GM18868 (cell line): ENCODE measurements around the gene PTPN7.
"Not testable (repeated sequence)": the region's sequence is repeated elsewhere in the genome, so short reads cannot be mapped to it uniquely, and the experiment has no call there.

Source experiments
- ATAC-seq: cut with Tn5 transposase; IDR thresholded peaks from one replicate; pipeline ENCODE4 v1.9.1; 2021; ENCODE audit warnings: mild to moderate bottlenecking, moderate library complexity; ENCODE audit not compliant: unreplicated experiment

The PTPN7 gene

GRCh38 chr1:202133001-202133400 is 27.4 kb downstream of the PTPN7 start:
- no peak for ATAC-seq

GRCh38 chr1:202131956-202132821 is 28.2 kb downstream of the PTPN7 start:
- ATAC-seq = no peak

- no peak for ATAC-seq
Observed at GRCh38 chr1:202130816-202131522, 29.4 kb downstream of the PTPN7 start.

GRCh38 chr1:202130297-202130721 is 30.1 kb downstream of the PTPN7 start:
- ATAC-seq = no peak

GRCh38 chr1:202129453-202130296 is 30.7 kb downstream of the PTPN7 start:
- ATAC-seq = no peak

GRCh38 chr1:202127836-202128622 is 32.4 kb downstream of the PTPN7 start:
- ATAC-seq = no peak

- ATAC-seq = no peak
Observed at GRCh38 chr1:202127061-202127460, 33.3 kb downstream of the PTPN7 start.

- ATAC-seq = no peak
Observed at GRCh38 chr1:202126426-202126825, 34.0 kb downstream of the PTPN7 start.

GRCh38 chr1:202125611-202126010 is 34.8 kb downstream of the PTPN7 start:
- ATAC-seq = no peak

- no peak for ATAC-seq
Observed at GRCh38 chr1:202124142-202124541, 36.3 kb downstream of the PTPN7 start.

GRCh38 chr1:202123336-202123813 is 37.0 kb downstream of the PTPN7 start:
- no peak for ATAC-seq

- ATAC-seq = no peak
Observed at GRCh38 chr1:202122639-202123335, 37.6 kb downstream of the PTPN7 start, which contains the start of gene GPR37L1. Gene GPR37L1 (plus strand): TSS chr1:202122917. CDS start chr1:202122964, 47 bp downstream.

GRCh38 chr1:202121006-202121405 is 39.4 kb downstream of the PTPN7 start:
- no peak for ATAC-seq

- no peak for ATAC-seq
Observed at GRCh38 chr1:202117898-202118371, 42.5 kb downstream of the PTPN7 start.

- ATAC-seq = no peak
Observed at GRCh38 chr1:202116287-202116686, 44.1 kb downstream of the PTPN7 start.

GRCh38 chr1:202113690-202114300 is 46.6 kb downstream of the PTPN7 start:
- ATAC-seq = no peak

GRCh38 chr1:202112859-202113689 is 47.3 kb downstream of the PTPN7 start:
- ATAC-seq = no peak

- ATAC-seq = not testable (repeated sequence)
Observed at GRCh38 chr1:202111589-202111988, 48.8 kb downstream of the PTPN7 start.
